ENCODE data around the gene YPEL2. TPM values are rescaled to one million over a fixed set of nuclear protein-coding genes. Genes with fewer than 3 reads are reported as not detected.
A peak's percentile ranks its signal among the peaks of the same experiment; 100 is the strongest.

Gene YPEL2
- total RNA-seq, 5 donors from 2014 or later (not counting 1 experiment from before 2014, with no cell fraction given), result 29.7 to 58.5 (median 52.0) TPM

GRCh38 chr17:59353936-59354755 is 22.7 kb downstream of the YPEL2 start:
- Mint-ChIP-seq H3K36me3 (peaks cover 50% of the 10 kb centered on the region), H3K27ac (peak overlapping the region; percentile 50 to 83), H3K4me3 (no peak overlapping the region), H3K9me3 (peaks cover 0 to 4% (median 0%) of the 10 kb centered on the region in 3 donors), H3K4me1 (peaks cover 75 to 81% (median 79%) of the 10 kb centered on the region in 3 donors), H3K27me3 (no peaks in the 10 kb centered on the region)
- ATAC-seq (replicated peaks in 1 of 4), result no peak
- 100% methylated on average over 1 of the region's 9 CpGs for WGBS (ENCODE audit: insufficient coverage)
- no peaks in the 10 kb centered on the region for H3K27me3 ChIP-seq (replicated peaks in 1 of 2; ENCODE audit: control insufficient read depth in 2 of 2, extremely low read depth in 1 of 2, insufficient read depth in 2 of 2, low read length in 1 of 2)
- no peak overlapping the region for H3K4me3 ChIP-seq (ENCODE audit: control insufficient read depth in 1 of 2, extremely low read depth in 1 of 2, low read length in 1 of 2)
- CTCF ChIA-PET, result interaction anchor here in 1 of 2 donors (0.7 kb wide), 2 partner anchors 21 to 175 kb away, joined by 3 to 4 read pairs; no protein-coding TSS in a partner anchor
- H3K27ac ChIP-seq (ENCODE audit: low read length), result no peak overlapping the region
- peaks cover 0 to 24% of the 10 kb centered on the region in 2 donors for H3K36me3 ChIP-seq (ENCODE audit: control insufficient read depth in 2 of 2, extremely low read depth in 1 of 2, insufficient read depth in 1 of 2, low read length in 1 of 2)
- H3K4me1 ChIP-seq (ENCODE audit: control insufficient read depth in 1 of 2, extremely low read depth in 1 of 2, insufficient read depth in 2 of 2, low read length in 2 of 2), result peaks cover 3 to 30% of the 10 kb centered on the region in 2 experiments
- POLR2A ChIA-PET, result no interaction called here
- no peaks in the 10 kb centered on the region for H3K9me3 ChIP-seq
- DNase-seq, result no peak

GRCh38 chr17:59355030-59355701 is 23.7 kb downstream of the YPEL2 start:
- peak overlapping the region; percentile 1 for H3K27ac ChIP-seq (ENCODE audit: low read length)
- WGBS (ENCODE audit: insufficient coverage), result 100% methylated on average over 1 of the region's 4 CpGs
- H3K4me1 ChIP-seq (ENCODE audit: control insufficient read depth in 1 of 2, extremely low read depth in 1 of 2, insufficient read depth in 2 of 2, low read length in 2 of 2), result peaks cover 6 to 36% of the 10 kb centered on the region in 2 experiments
- H3K36me3 Mint-ChIP-seq, result peaks cover 51% of the 10 kb centered on the region
- H3K36me3 ChIP-seq (ENCODE audit: control insufficient read depth in 2 of 2, extremely low read depth in 1 of 2, insufficient read depth in 1 of 2, low read length in 1 of 2), result peaks cover 0 to 24% of the 10 kb centered on the region in 2 donors
- ATAC-seq (replicated peaks in 1 of 4), result no peak
- no peak overlapping the region for H3K4me3 ChIP-seq (ENCODE audit: control insufficient read depth in 1 of 2, extremely low read depth in 1 of 2, low read length in 1 of 2)
- H3K4me3 Mint-ChIP-seq, result no peak overlapping the region
- H3K4me1 Mint-ChIP-seq, result peaks cover 79 to 86% (median 84%) of the 10 kb centered on the region in 3 donors
- H3K9me3 Mint-ChIP-seq, result peaks cover 0 to 4% (median 0%) of the 10 kb centered on the region in 3 donors
- DNase-seq, result no peak
- ChIA-PET POLR2A (no interaction called here), CTCF (interaction anchor here in 1 of 2 donors (0.5 kb wide), 1 partner anchor 393 kb away, joined by 5 read pairs; no protein-coding TSS in a partner anchor)
- H3K27ac Mint-ChIP-seq, result peak overlapping the region; percentile 59 to 83
- H3K9me3 ChIP-seq, result no peaks in the 10 kb centered on the region
- no peaks in the 10 kb centered on the region for H3K27me3 Mint-ChIP-seq
- no peaks in the 10 kb centered on the region for H3K27me3 ChIP-seq (replicated peaks in 1 of 2; ENCODE audit: control insufficient read depth in 2 of 2, extremely low read depth in 1 of 2, insufficient read depth in 2 of 2, low read length in 1 of 2)

GRCh38 chr17:59355702-59356325 is 24.4 kb downstream of the YPEL2 start:
- Histone ChIP-seq H3K4me1 (ENCODE audit: control insufficient read depth in 1 of 2, extremely low read depth in 1 of 2, insufficient read depth in 2 of 2, low read length in 2 of 2) (peaks cover 12 to 42% of the 10 kb centered on the region in 2 experiments), H3K4me3 (ENCODE audit: control insufficient read depth in 1 of 2, extremely low read depth in 1 of 2, low read length in 1 of 2) (no peak overlapping the region), H3K9me3 (no peaks in the 10 kb centered on the region), H3K27ac (ENCODE audit: low read length) (peak overlapping the region; percentile 1), H3K36me3 (ENCODE audit: control insufficient read depth in 2 of 2, extremely low read depth in 1 of 2, insufficient read depth in 1 of 2, low read length in 1 of 2) (peaks cover 0 to 24% of the 10 kb centered on the region in 2 donors), H3K27me3 (replicated peaks in 1 of 2; ENCODE audit: control insufficient read depth in 2 of 2, extremely low read depth in 1 of 2, insufficient read depth in 2 of 2, low read length in 1 of 2) (no peaks in the 10 kb centered on the region)
- ChIA-PET CTCF (no interaction called here), POLR2A (no interaction called here)
- H3K36me3 Mint-ChIP-seq, result peaks cover 55% of the 10 kb centered on the region
- H3K27me3 Mint-ChIP-seq, result no peaks in the 10 kb centered on the region
- peak overlapping the region; percentile 23 to 83 for H3K27ac Mint-ChIP-seq
- peaks cover 0 to 4% (median 0%) of the 10 kb centered on the region in 3 donors for H3K9me3 Mint-ChIP-seq
- WGBS (ENCODE audit: insufficient coverage), result 71% methylated on average over 1 of the region's 4 CpGs
- ATAC-seq (replicated peaks in 1 of 4), result no peak
- H3K4me3 Mint-ChIP-seq, result no peak overlapping the region
- no peak for DNase-seq
- H3K4me1 Mint-ChIP-seq, result peaks cover 79 to 86% (median 84%) of the 10 kb centered on the region in 3 donors

- peaks cover 0 to 24% of the 10 kb centered on the region in 2 donors for H3K36me3 ChIP-seq (ENCODE audit: control insufficient read depth in 2 of 2, extremely low read depth in 1 of 2, insufficient read depth in 1 of 2, low read length in 1 of 2)
- Mint-ChIP-seq H3K4me3 (no peak overlapping the region), H3K9me3 (peaks cover 0 to 4% (median 0%) of the 10 kb centered on the region in 3 donors), H3K27me3 (no peaks in the 10 kb centered on the region), H3K4me1 (peaks cover 81 to 89% (median 86%) of the 10 kb centered on the region in 3 donors), H3K27ac (peak overlapping the region; percentile 69 to 92), H3K36me3 (peaks cover 55% of the 10 kb centered on the region)
- no peak for ATAC-seq (replicated peaks in 1 of 4)
- 70% methylated on average over 1 of the region's 2 CpGs for WGBS (ENCODE audit: insufficient coverage)
- ChIA-PET CTCF (no interaction called here), POLR2A (interaction anchor here in 1 of 2 donors (0.6 kb wide), 1 partner anchor 107 kb away, joined by 3 read pairs; no protein-coding TSS in a partner anchor)
- H3K4me3 ChIP-seq (ENCODE audit: control insufficient read depth in 1 of 2, extremely low read depth in 1 of 2, low read length in 1 of 2), result no peak overlapping the region
- no peak for DNase-seq
- H3K27ac ChIP-seq (ENCODE audit: low read length), result no peak overlapping the region
- no peaks in the 10 kb centered on the region for H3K27me3 ChIP-seq (replicated peaks in 1 of 2; ENCODE audit: control insufficient read depth in 2 of 2, extremely low read depth in 1 of 2, insufficient read depth in 2 of 2, low read length in 1 of 2)
- peaks cover 21 to 45% of the 10 kb centered on the region in 2 experiments for H3K4me1 ChIP-seq (ENCODE audit: control insufficient read depth in 1 of 2, extremely low read depth in 1 of 2, insufficient read depth in 2 of 2, low read length in 2 of 2)
- H3K9me3 ChIP-seq, result no peaks in the 10 kb centered on the region
These were observed 25.2 kb downstream of the YPEL2 start for GRCh38 chr17:59356543-59357218.

- Mint-ChIP-seq H3K4me1 (peaks cover 81 to 89% (median 86%) of the 10 kb centered on the region in 3 donors), H3K36me3 (peaks cover 55% of the 10 kb centered on the region), H3K9me3 (peaks cover 0 to 4% (median 0%) of the 10 kb centered on the region in 3 donors), H3K27ac (peak overlapping the region; percentile 69 to 92), H3K4me3 (no peak overlapping the region), H3K27me3 (no peaks in the 10 kb centered on the region)
- peaks cover 26 to 45% of the 10 kb centered on the region in 2 experiments for H3K4me1 ChIP-seq (ENCODE audit: control insufficient read depth in 1 of 2, extremely low read depth in 1 of 2, insufficient read depth in 2 of 2, low read length in 2 of 2)
- POLR2A ChIA-PET, result no interaction called here
- DNase-seq (no peak), ATAC-seq (replicated peaks in 1 of 4) (no peak)
- H3K36me3 ChIP-seq (ENCODE audit: control insufficient read depth in 2 of 2, extremely low read depth in 1 of 2, insufficient read depth in 1 of 2, low read length in 1 of 2), result peaks cover 0 to 24% of the 10 kb centered on the region in 2 donors
- no peaks in the 10 kb centered on the region for H3K9me3 ChIP-seq
- no peaks in the 10 kb centered on the region for H3K27me3 ChIP-seq (replicated peaks in 1 of 2; ENCODE audit: control insufficient read depth in 2 of 2, extremely low read depth in 1 of 2, insufficient read depth in 2 of 2, low read length in 1 of 2)
- no peak overlapping the region for H3K4me3 ChIP-seq (ENCODE audit: control insufficient read depth in 1 of 2, extremely low read depth in 1 of 2, low read length in 1 of 2)
- no peak overlapping the region for H3K27ac ChIP-seq (ENCODE audit: low read length)
- CTCF ChIA-PET, result no interaction called here
These were observed 25.8 kb downstream of the YPEL2 start for GRCh38 chr17:59357219-59357697.
